Psoas muscle (tissue), 8 donors: ENCODE data around the gene SUSD3. TPM values are rescaled to one million over a fixed set of nuclear protein-coding genes. Genes with fewer than 3 reads are reported as not detected.

ENCODE experiments used
- ATAC-seq, 4 donors: fragments of 200-7000 bp; cut with Tn5 transposase; one replicate each; pipeline ENCODE4 v1.9.1; 2020; ENCODE audit warnings: moderate library complexity in 3 of 4, mild to moderate bottlenecking in 2 of 4
- DNase-seq, 2 donors: peaks; one replicate each; pipeline ENCODE4 v3.0.0-alpha.2; 2020
- H3K27ac ChIP-seq: fragments of 200-600 bp; one replicate; pipeline ENCODE4 v1.8.0; 2022
- H3K27me3 ChIP-seq, 3 donors: fragments of 200-600 bp in 1 of 3; one replicate each; pipeline versions ENCODE4 v1.6.1 to v1.8.0; 2013 to 2022; ENCODE audit warnings: low read length in 2 of 3, mild to moderate bottlenecking in 2 of 3, moderate library complexity in 1 of 3; ENCODE audit not compliant: insufficient read depth in 3 of 3
- H3K36me3 ChIP-seq, 2 donors: fragments of 200-600 bp in 1 of 2; one replicate each; pipeline versions ENCODE4 v1.6.1 to v1.8.0; 2013 to 2022; ENCODE audit warnings: low read depth in 1 of 2, mild to moderate bottlenecking in 1 of 2, moderate library complexity in 1 of 2; ENCODE audit not compliant: insufficient read depth in 1 of 2
- H3K4me1 ChIP-seq: fragments of 200-600 bp; one replicate; pipeline ENCODE4 v1.8.0; 2022
- H3K4me3 ChIP-seq: fragments of 200-600 bp; one replicate; pipeline ENCODE4 v1.8.0; 2022; ENCODE audit warnings: mild to moderate bottlenecking
- H3K9me3 ChIP-seq: fragments of 200-600 bp; one replicate; pipeline ENCODE4 v1.8.0; 2022
- CTCF ChIP-seq: fragments of 200-600 bp; IDR thresholded peaks from one replicate; pipeline ENCODE4 v1.8.0; 2022; ENCODE audit warnings: antibody characterized with exemption
- WGBS, 3 donors: extraction: QIAGEN DNeasy Blood & Tissue Kit; methylation state at CpG; one replicate each; pipeline versions ENCODE4 v1.1.6 to v1.1.7; 2013; 5-methylcytosine and 5-hydroxymethylcytosine counted together
- intact Hi-C, 2 donors: fragments of 100-400 bp; cut with DNase I; formaldehyde crosslinking; loops; one replicate each; pipeline versions ENCODE4 v1.11.0 to v1.14.2; 2022
- polyA plus RNA-seq, 3 donors: library from polyadenylated mRNA; stranded (reverse); fragments of 200-250 nt; gene quantifications; one replicate each; pipeline ENCODE4 v1.2.3, GENCODE V29; 2013
- total RNA-seq, 4 donors: library from RNA; stranded (reverse); fragmentation: NEBNext Ultra II Directional in 2 of 4; extraction: Animal tissue kit (Norgen Biotek cat#: 25700) in 2 of 4; gene quantifications; one replicate each; pipeline versions ENCODE4 v1.2.1 to v1.2.4, GENCODE V29; 2021 to 2023
- donor health status: healthy with polysubstance abuse.
- donor health status: DM: no; HTN: no; CAD: no; lungs with moderate emphysema.
- donor health status: Bipolar disorder and iron deficiency.
- donor health status: healthy.
- donor health status: DM: yes; HTN: yes; CAD: no.
- donor health status: DM: no; HTN: no; CAD: no.
- donor health status: DM: no; HTN: no; CAD: no.
- donor health status: DM: yes; HTN: yes; CAD: no.

Gene SUSD3
- total and polyA plus RNA-seq, 7 donors, result 0.13 to 0.65 (median 0.34) TPM; not detected in 2

GRCh38 chr9:93027750-93028149 is 30.8 kb upstream of the SUSD3 start:
- ATAC-seq, result no peak
- H3K9me3 ChIP-seq, result no peaks in the 10 kb centered on the region
- no peak overlapping the region for H3K4me3 ChIP-seq
- no peak for TF ChIP-seq CTCF
- no peak for DNase-seq
- intact Hi-C loops, result no loop called here
- H3K36me3 ChIP-seq, result no peaks in the 10 kb centered on the region
- 92 to 97% (median 95%) methylated on average over 10 of the region's 10 CpGs for WGBS, 3 donors
- H3K27me3 ChIP-seq, result no peaks in the 10 kb centered on the region
- no peak overlapping the region for H3K27ac ChIP-seq
- no peaks in the 10 kb centered on the region for H3K4me1 ChIP-seq

- no peak overlapping the region for H3K27ac ChIP-seq
- H3K27me3 ChIP-seq, result no peaks in the 10 kb centered on the region
- H3K4me3 ChIP-seq, result no peak overlapping the region
- no peak for DNase-seq
- no peak for ATAC-seq
- 50 to 54% (median 52%) methylated on average over 6 of the region's 6 CpGs for WGBS, 3 donors
- no peaks in the 10 kb centered on the region for H3K9me3 ChIP-seq
- no peak for TF ChIP-seq CTCF
- H3K4me1 ChIP-seq, result no peaks in the 10 kb centered on the region
- intact Hi-C loops, result no loop called here
- no peaks in the 10 kb centered on the region for H3K36me3 ChIP-seq
These were observed 30.0 kb upstream of the SUSD3 start for GRCh38 chr9:93028448-93029006.

GRCh38 chr9:93030642-93031628 is 27.6 kb upstream of the SUSD3 start:
- no peak overlapping the region for H3K4me3 ChIP-seq
- intact Hi-C loops, result no loop called here
- no peaks in the 10 kb centered on the region for H3K4me1 ChIP-seq
- TF ChIP-seq CTCF, result no peak
- WGBS, 3 donors, result 70 to 72% (median 72%) methylated on average over 9 of the region's 9 CpGs
- H3K36me3 ChIP-seq, result no peaks in the 10 kb centered on the region
- H3K9me3 ChIP-seq, result no peaks in the 10 kb centered on the region
- no peak for ATAC-seq
- DNase-seq, result no peak
- H3K27ac ChIP-seq, result no peak overlapping the region
- H3K27me3 ChIP-seq, result peaks cover 0 to 3% (median 0%) of the 10 kb centered on the region in 3 donors

DNA sequence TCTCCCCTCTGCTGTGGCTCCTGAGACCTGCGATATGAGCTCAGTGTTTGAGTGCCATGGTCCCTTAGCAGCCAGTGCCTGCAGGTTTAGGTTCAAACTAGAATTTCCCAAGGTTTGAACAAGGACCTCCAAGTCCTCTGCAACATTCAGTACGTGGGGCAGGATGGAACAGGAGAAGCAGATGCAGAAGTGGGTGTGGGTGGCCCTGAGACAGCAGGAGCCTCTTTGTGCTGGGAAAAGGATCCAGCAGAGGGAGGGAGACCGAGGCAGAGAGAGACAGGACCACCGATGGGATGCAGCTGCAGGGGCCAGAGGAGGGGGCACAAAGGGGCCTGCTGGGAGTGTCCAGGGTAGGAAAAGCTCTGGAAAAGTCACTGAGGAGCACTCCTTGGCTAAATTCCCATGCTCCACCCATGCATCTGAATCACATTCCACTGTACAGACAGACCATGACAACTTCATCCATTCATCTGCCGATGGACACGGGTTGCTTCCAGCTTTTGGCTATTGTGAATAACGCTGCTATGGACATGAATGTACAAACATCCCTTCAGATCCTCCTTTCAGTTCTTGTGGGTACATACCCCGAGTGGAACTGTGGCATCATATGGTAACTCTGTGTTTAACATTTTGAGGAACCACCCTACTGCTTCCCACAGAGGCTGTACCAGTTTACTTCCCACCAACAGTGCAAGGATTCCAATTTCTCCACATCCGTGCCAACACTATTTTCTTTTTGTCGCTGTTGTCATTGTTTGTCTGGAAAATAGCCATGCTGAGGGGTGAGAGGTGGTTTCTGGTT is 26.7 kb upstream of the SUSD3 start:
- ATAC-seq (no peak), DNase-seq (no peak)
- no peaks in the 10 kb centered on the region for H3K9me3 ChIP-seq
- 28 to 43% (median 34%) methylated on average over 10 of the region's 10 CpGs for WGBS, 3 donors
- no peak for TF ChIP-seq CTCF
- H3K4me1 ChIP-seq, result no peaks in the 10 kb centered on the region
- H3K4me3 ChIP-seq, result no peak overlapping the region
- no peaks in the 10 kb centered on the region for H3K36me3 ChIP-seq
- intact Hi-C loops, result no loop called here
- no peak overlapping the region for H3K27ac ChIP-seq
- peaks cover 0 to 3% (median 0%) of the 10 kb centered on the region in 3 donors for H3K27me3 ChIP-seq
